B cell (primary cell): Measurements from ENCODE around the gene IRS1. TPM values are rescaled to one million over a fixed set of nuclear protein-coding genes. Genes with fewer than 3 reads are reported as not detected.

Experiments used
- ATAC-seq: fragments of 200-7000 bp; cut with Tn5 transposase; one replicate; pipeline ENCODE4 v1.10.0; 2021; ENCODE audit warnings: low read depth, mild to moderate bottlenecking, moderate number of reproducible peaks, moderate library complexity
- CTCF ChIA-PET: fragments of 350-600 bp; sonication (Branson Sonifier 250); formaldehyde crosslinking; loops from one replicate; lab custom pipeline; 2021; ENCODE audit warnings: antibody characterized with exemption, inconsistent platforms; lab: Charles Lee
- POLR2A ChIA-PET: fragments of 350-600 bp; sonication (Branson Sonifier 250); formaldehyde crosslinking; loops from one replicate; lab custom pipeline; 2021; ENCODE audit warnings: antibody characterized with exemption; lab: Charles Lee
- DNase-seq: peaks from one replicate; pipeline ENCODE4 v3.0.0; 2013
- H2AFZ ChIP-seq: 2 replicates; pipeline ENCODE4 v1.6.1; 2012; ENCODE audit warnings: mild to moderate bottlenecking, low read depth, low read length; ENCODE audit not compliant: insufficient read depth, poor library complexity, severe bottlenecking
- H3K27ac ChIP-seq, 2 donors: 1 replicate in 1 of 2; 2 replicates in 1 of 2; pipeline ENCODE4 v1.5.1; 2012 to 2013; ENCODE audit warnings: low read length in 2 of 2, mild to moderate bottlenecking in 2 of 2, moderate library complexity in 1 of 2
- H3K27me3 ChIP-seq, 4 experiments: fragments of 200-600 bp in 1 of 4; sonication (generic) in 1 of 4; replicated peaks in 1 of 4; 1 replicate in 2 of 4; 2 replicates in 2 of 4; pipeline versions ENCODE4 v1.6.1 to v1.7.0; 2013 to 2016; ENCODE audit warnings: low read length in 3 of 4, mild to moderate bottlenecking in 2 of 4, mixed read lengths in 1 of 4, moderate library complexity in 1 of 4; ENCODE audit not compliant: insufficient read depth in 4 of 4, control insufficient read depth in 3 of 4; ENCODE audit errors: control extremely low read depth in 1 of 4
- H3K36me3 ChIP-seq, 2 experiments: replicated peaks in 1 of 2; 1 replicate in 1 of 2; 2 replicates in 1 of 2; pipeline versions ENCODE4 v1.6.1 to v1.7.1; 2013; ENCODE audit warnings: low read length in 1 of 2; ENCODE audit not compliant: insufficient read depth in 2 of 2, control insufficient read depth in 1 of 2; ENCODE audit errors: control extremely low read depth in 1 of 2, extremely low read depth in 1 of 2
- H3K4me1 ChIP-seq, 2 donors: fragments of 200-600 bp in 1 of 2; sonication (generic) in 1 of 2; 1 replicate in 1 of 2; 2 replicates in 1 of 2; pipeline versions ENCODE4 v1.5.1 to v1.6.1; 2013 to 2017; ENCODE audit warnings: low read length in 2 of 2; ENCODE audit not compliant: control insufficient read depth in 2 of 2, insufficient read depth in 2 of 2
- H3K4me2 ChIP-seq: replicated peaks from 2 replicates; pipeline ENCODE3; 2012; ENCODE audit warnings: mild to moderate bottlenecking, low read depth, low read length; ENCODE audit not compliant: poor library complexity, severe bottlenecking
- H3K4me3 ChIP-seq, 5 experiments: fragments of 200-600 bp in 1 of 5; sonication (generic) in 1 of 5; 1 replicate in 3 of 5; 2 replicates in 2 of 5; pipeline versions ENCODE4 v1.5.1 to v1.7.0; 2011 to 2016; ENCODE audit warnings: low read length in 4 of 5, mild to moderate bottlenecking in 4 of 5, low read depth in 2 of 5, control low read depth in 1 of 5, moderate library complexity in 1 of 5; ENCODE audit not compliant: insufficient read depth in 1 of 5; ENCODE audit errors: control extremely low read depth in 1 of 5, extremely low read depth in 1 of 5
- H3K79me2 ChIP-seq: fragments of 200-600 bp; sonication (generic); one replicate; pipeline ENCODE4 v1.6.0; 2016; ENCODE audit warnings: low read length; ENCODE audit not compliant: control insufficient read depth, insufficient read depth
- H3K9ac ChIP-seq: fragments of 200-600 bp; sonication (generic); 2 replicates; pipeline ENCODE4 v1.6.1; 2017; ENCODE audit warnings: mild to moderate bottlenecking, low read length, moderate library complexity
- H3K9me3 ChIP-seq, 3 donors: one replicate each; pipeline versions ENCODE4 v1.6.1 to v1.7.1; 2013; ENCODE audit warnings: low read length in 2 of 3; ENCODE audit not compliant: control insufficient read depth in 2 of 3, insufficient read depth in 1 of 3; ENCODE audit errors: control extremely low read depth in 1 of 3
- H4K20me1 ChIP-seq: 2 replicates; pipeline ENCODE4 v1.6.0; 2012; ENCODE audit warnings: mild to moderate bottlenecking, low read length; ENCODE audit not compliant: insufficient read depth, control insufficient read depth, poor library complexity, severe bottlenecking
- H3K27ac Mint-ChIP-seq: one replicate; pipeline ENCODE4 v1.8.0; 2021; ENCODE audit warnings: mixed read lengths
- H3K27me3 Mint-ChIP-seq: one replicate; pipeline ENCODE4 v1.8.0; 2021; ENCODE audit warnings: mixed read lengths
- H3K4me1 Mint-ChIP-seq: one replicate; pipeline ENCODE4 v1.8.0; 2021; ENCODE audit warnings: mixed read lengths
- H3K4me3 Mint-ChIP-seq: one replicate; pipeline ENCODE4 v1.8.0; 2021; ENCODE audit warnings: mixed read lengths
- H3K9me3 Mint-ChIP-seq: one replicate; pipeline ENCODE4 v1.8.0; 2022; ENCODE audit warnings: mixed read lengths; ENCODE audit not compliant: insufficient read depth
- CTCF ChIP-seq: fragments of 200-600 bp; IDR thresholded peaks from one replicate; pipeline ENCODE4 v1.8.0; 2022; ENCODE audit warnings: antibody characterized with exemption, mild to moderate bottlenecking
- EZH2 ChIP-seq: IDR thresholded peaks from 2 replicates; pipeline ENCODE4 v1.6.1; 2012; ENCODE audit warnings: borderline replicate concordance, low read depth, mild to moderate bottlenecking, moderate library complexity, low read length; ENCODE audit not compliant: insufficient read depth, poor library complexity, severe bottlenecking
- WGBS: methylation state at CpG from one replicate; pipeline ENCODE4 v1.1.5; 2013; ENCODE audit warnings: missing lambda C conversion rate; ENCODE audit not compliant: insufficient coverage; 5-methylcytosine and 5-hydroxymethylcytosine counted together
- intact Hi-C: fragments of 100-400 bp; cut with micrococcal nuclease; formaldehyde crosslinking; loops from one replicate; pipeline ENCODE4 v1.10.0; 2022
- polyA plus RNA-seq: library from polyadenylated mRNA; depleted of rRNA; stranded (reverse); fragments of >200 nt; gene quantifications from 2 replicates; pipeline ENCODE4 v1.2.3, GENCODE V29; 2012
- total RNA-seq, 2 donors: library from RNA; stranded (reverse); fragments of 120-200 nt in 1 of 2; gene quantifications; 1 replicate in 1 of 2; 2 replicates in 1 of 2; pipeline versions ENCODE4 v1.2.3 to v1.2.4, GENCODE V29; 2013 to 2022

IRS1 gene
- total and polyA plus RNA-seq, 2 donors (not counting 1 experiment from before 2014, with no cell fraction given), result 3.8 to 11.9 TPM

DNA sequence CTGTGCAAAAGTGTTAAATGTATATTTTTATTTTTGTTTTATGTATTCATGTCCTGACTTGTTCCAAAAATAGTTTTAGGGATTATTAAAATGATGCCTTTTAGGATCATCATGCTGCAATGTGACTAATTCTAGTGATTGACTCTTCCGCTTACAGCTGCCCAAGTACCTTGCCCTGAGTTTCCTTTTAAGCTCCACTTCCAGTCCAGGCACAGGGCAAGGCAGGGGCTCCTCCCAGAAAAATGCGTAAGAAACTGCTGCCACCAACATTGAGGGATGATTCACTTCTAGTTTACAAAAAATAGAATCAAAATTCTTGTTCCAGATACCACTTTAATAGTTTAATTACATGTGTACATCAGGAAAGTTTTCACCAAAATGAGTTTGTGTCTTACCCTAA, 116.4 kb downstream of the IRS1 start:
- ChIA-PET POLR2A (no interaction called here), CTCF (no interaction called here)
- Mint-ChIP-seq H3K4me3 (no peak overlapping the region), H3K9me3 (no peaks in the 10 kb centered on the region), H3K27ac (no peak overlapping the region), H3K27me3 (peaks cover 14% of the 10 kb centered on the region), H3K4me1 (no peaks in the 10 kb centered on the region)
- H3K4me3 ChIP-seq, result no peak overlapping the region
- H3K9me3 ChIP-seq, result no peaks in the 10 kb centered on the region
- H3K36me3 ChIP-seq, result no peaks in the 10 kb centered on the region
- no peak for ATAC-seq
- no peak for DNase-seq
- no peak for TF ChIP-seq CTCF
- no peak for TF ChIP-seq EZH2
- no peaks in the 10 kb centered on the region for H3K4me1 ChIP-seq
- H3K27me3 ChIP-seq, result peaks cover 0 to 3% (median 0%) of the 10 kb centered on the region in 4 experiments
- no peaks in the 10 kb centered on the region for H4K20me1 ChIP-seq
- no peaks in the 10 kb centered on the region for H3K79me2 ChIP-seq
- H3K27ac ChIP-seq, result no peak overlapping the region
- no peak overlapping the region for H2AFZ ChIP-seq
- WGBS, result 83% methylated on average over 1 of the region's 2 CpGs
- H3K4me2 ChIP-seq, result no peak overlapping the region
- intact Hi-C loops, result no loop called here
- no peak overlapping the region for H3K9ac ChIP-seq

Other genes starting within 250 kb of the IRS1 start
- 128 and 142 TPM in 2 replicates for gene RHBDD1, start 36.2 kb upstream of the IRS1 start, total RNA-seq
- gene RHBDD1, start 36.2 kb upstream of the IRS1 start, polyA plus RNA-seq, result 20.6 and 21.2 TPM in 2 replicates